Measurements from ENCODE around the gene PAK6.

PAK6 gene

GRCh38 chr15:40289140-40289775 lies 50.4 kb downstream of the PAK6 start:
- no peak for TF ChIP-seq EZH2 (optimal IDR thresholded peaks at IDR 0.05; ENCODE audit: low read depth, low read length)
- Histone ChIP-seq H3K4me3 (ENCODE audit: low read length) (no peak overlapping the region), H3K36me3 (replicated peaks; ENCODE audit: insufficient read depth, low read length) (no peaks in the 10 kb centered on the region), H3K4me1 (ENCODE audit: low read length) (no peaks in the 10 kb centered on the region), H3K9me2 (replicated peaks; ENCODE audit: insufficient read depth, low read length) (no peaks in the 10 kb centered on the region), H3K27ac (ENCODE audit: low read length) (no peak overlapping the region), H3K9me3 (replicated peaks; ENCODE audit: insufficient read depth, low read length) (no peaks in the 10 kb centered on the region), H4K20me1 (ENCODE audit: insufficient read depth, low read length) (no peaks in the 10 kb centered on the region), H3K4me2 (ENCODE audit: low read depth, low read length) (no peak overlapping the region), H2AFZ (ENCODE audit: low read length) (no peak overlapping the region), H3K27me3 (replicated peaks; ENCODE audit: insufficient read depth, low read length) (peaks cover 15% of the 10 kb centered on the region), H3K79me2 (ENCODE audit: low read length) (no peaks in the 10 kb centered on the region), H3F3A (ENCODE audit: insufficient read depth, low read length) (no peaks in the 10 kb centered on the region), H3K9ac (ENCODE audit: low read length) (no peak overlapping the region)
- no peak for DNase-seq

- Histone ChIP-seq H3K9me2 (replicated peaks; ENCODE audit: insufficient read depth, low read length) (no peaks in the 10 kb centered on the region), H2AFZ (ENCODE audit: low read length) (no peak overlapping the region), H3K9me3 (replicated peaks; ENCODE audit: insufficient read depth, low read length) (no peaks in the 10 kb centered on the region), H3K4me3 (ENCODE audit: low read length) (no peak overlapping the region), H4K20me1 (ENCODE audit: insufficient read depth, low read length) (no peaks in the 10 kb centered on the region), H3K27me3 (replicated peaks; ENCODE audit: insufficient read depth, low read length) (peaks cover 22% of the 10 kb centered on the region; the same call in 1 of the 2 replicates), H3K79me2 (ENCODE audit: low read length) (no peaks in the 10 kb centered on the region), H3F3A (ENCODE audit: insufficient read depth, low read length) (no peaks in the 10 kb centered on the region), H3K4me2 (ENCODE audit: low read depth, low read length) (no peak overlapping the region), H3K36me3 (replicated peaks; ENCODE audit: insufficient read depth, low read length) (no peaks in the 10 kb centered on the region), H3K27ac (ENCODE audit: low read length) (no peak overlapping the region), H3K9ac (ENCODE audit: low read length) (no peak overlapping the region), H3K4me1 (ENCODE audit: low read length) (no peaks in the 10 kb centered on the region)
- TF ChIP-seq EZH2 (optimal IDR thresholded peaks at IDR 0.05; ENCODE audit: low read depth, low read length) (no peak), EZH2phosphoT487 (IDR thresholded peaks at IDR 0.05; ENCODE audit: low read length) (no peak), CTCF (IDR thresholded peaks at IDR 0.05; ENCODE audit: low read length) (no peak)
- DNase-seq = no peak
Observed at GRCh38 chr15:40290545-40290917, 51.7 kb downstream of the PAK6 start.

GRCh38 chr15:40290918-40291574 lies 52.2 kb downstream of the PAK6 start:
- Histone ChIP-seq H3K4me2 (ENCODE audit: low read depth, low read length) (no peak overlapping the region), H3K4me1 (ENCODE audit: low read length) (no peaks in the 10 kb centered on the region), H3K36me3 (replicated peaks; ENCODE audit: insufficient read depth, low read length) (no peaks in the 10 kb centered on the region), H2AFZ (ENCODE audit: low read length) (no peak overlapping the region), H4K20me1 (ENCODE audit: insufficient read depth, low read length) (no peaks in the 10 kb centered on the region), H3K9me3 (replicated peaks; ENCODE audit: insufficient read depth, low read length) (no peaks in the 10 kb centered on the region), H3K27ac (ENCODE audit: low read length) (no peak overlapping the region), H3K9me2 (replicated peaks; ENCODE audit: insufficient read depth, low read length) (no peaks in the 10 kb centered on the region), H3K4me3 (ENCODE audit: low read length) (no peak overlapping the region), H3F3A (ENCODE audit: insufficient read depth, low read length) (no peaks in the 10 kb centered on the region), H3K27me3 (replicated peaks; ENCODE audit: insufficient read depth, low read length) (peaks cover 26% of the 10 kb centered on the region; the same call in 1 of the 2 replicates), H3K9ac (ENCODE audit: low read length) (no peak overlapping the region), H3K79me2 (ENCODE audit: low read length) (no peaks in the 10 kb centered on the region)
- TF ChIP-seq EZH2 (optimal IDR thresholded peaks at IDR 0.05; ENCODE audit: low read depth, low read length) = no peak
- TF ChIP-seq EZH2phosphoT487 (IDR thresholded peaks at IDR 0.05; ENCODE audit: low read length) = no peak
- no peak for TF ChIP-seq CTCF (IDR thresholded peaks at IDR 0.05; ENCODE audit: low read length)
- DNase-seq = no peak

GRCh38 chr15:40292246-40292645 lies 53.4 kb downstream of the PAK6 start:
- TF ChIP-seq EZH2phosphoT487 (IDR thresholded peaks at IDR 0.05; ENCODE audit: low read length) = no peak
- TF ChIP-seq EZH2 (optimal IDR thresholded peaks at IDR 0.05; ENCODE audit: low read depth, low read length) = no peak
- TF ChIP-seq CTCF (IDR thresholded peaks at IDR 0.05; ENCODE audit: low read length) = no peak
- no peak for DNase-seq
- Histone ChIP-seq H3K4me3 (ENCODE audit: low read length) (no peak overlapping the region), H3K9me2 (replicated peaks; ENCODE audit: insufficient read depth, low read length) (no peaks in the 10 kb centered on the region), H3K9me3 (replicated peaks; ENCODE audit: insufficient read depth, low read length) (no peaks in the 10 kb centered on the region), H3K27ac (ENCODE audit: low read length) (no peak overlapping the region), H3K4me1 (ENCODE audit: low read length) (no peaks in the 10 kb centered on the region), H3K36me3 (replicated peaks; ENCODE audit: insufficient read depth, low read length) (no peaks in the 10 kb centered on the region), H4K20me1 (ENCODE audit: insufficient read depth, low read length) (no peaks in the 10 kb centered on the region), H3K79me2 (ENCODE audit: low read length) (no peaks in the 10 kb centered on the region), H2AFZ (ENCODE audit: low read length) (no peak overlapping the region), H3K27me3 (replicated peaks; ENCODE audit: insufficient read depth, low read length) (peaks cover 33% of the 10 kb centered on the region; the same call in 1 of the 2 replicates), H3F3A (ENCODE audit: insufficient read depth, low read length) (no peaks in the 10 kb centered on the region), H3K4me2 (ENCODE audit: low read depth, low read length) (no peak overlapping the region), H3K9ac (ENCODE audit: low read length) (no peak overlapping the region)
